Cardiac fibroblast (primary cell): ENCODE measurements around the gene KDSR.

Experiments
- DNase-seq, 2 donors: peaks; one replicate each; pipeline versions ENCODE4 v3.0.0 to v3.0.0-alpha.2; 2010; ENCODE audit warnings: low read depth in 2 of 2
- H3K4me3 ChIP-seq, 2 donors: replicated peaks in 1 of 2; 1 replicate in 1 of 2; 2 replicates in 1 of 2; pipeline ENCODE4 v1.5.1; 2011; ENCODE audit warnings: low read depth in 2 of 2, low read length in 2 of 2, mild to moderate bottlenecking in 2 of 2, moderate library complexity in 1 of 2
- TF ChIP-seq, protein P1 (sequence below): IDR thresholded peaks from one replicate; pipeline ENCODE4 v1.5.1; 2011; ENCODE audit warnings: low read depth, mild to moderate bottlenecking, low read length, inconsistent platforms

KDSR gene

DNA sequence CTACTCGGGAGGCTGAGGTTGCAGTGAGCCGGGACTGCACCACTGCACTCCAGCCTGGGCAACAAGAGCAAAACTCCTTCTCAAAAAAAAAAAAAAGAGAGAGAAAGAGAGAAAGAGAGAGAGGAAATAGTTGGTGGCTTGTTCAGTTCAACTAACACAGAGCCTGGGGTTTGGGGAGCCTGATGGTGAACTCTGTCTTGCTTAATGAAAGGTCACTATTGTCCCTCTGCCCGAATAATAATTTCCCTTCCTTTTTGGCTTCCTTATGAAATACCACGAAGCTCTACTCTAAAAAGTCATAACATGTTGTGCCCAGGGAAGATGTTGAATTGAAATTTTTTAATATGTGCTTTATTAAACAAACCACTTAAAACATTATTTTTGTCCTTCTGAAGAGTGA is 64.8 kb downstream of the KDSR start:
- TF ChIP-seq, protein P1, sequence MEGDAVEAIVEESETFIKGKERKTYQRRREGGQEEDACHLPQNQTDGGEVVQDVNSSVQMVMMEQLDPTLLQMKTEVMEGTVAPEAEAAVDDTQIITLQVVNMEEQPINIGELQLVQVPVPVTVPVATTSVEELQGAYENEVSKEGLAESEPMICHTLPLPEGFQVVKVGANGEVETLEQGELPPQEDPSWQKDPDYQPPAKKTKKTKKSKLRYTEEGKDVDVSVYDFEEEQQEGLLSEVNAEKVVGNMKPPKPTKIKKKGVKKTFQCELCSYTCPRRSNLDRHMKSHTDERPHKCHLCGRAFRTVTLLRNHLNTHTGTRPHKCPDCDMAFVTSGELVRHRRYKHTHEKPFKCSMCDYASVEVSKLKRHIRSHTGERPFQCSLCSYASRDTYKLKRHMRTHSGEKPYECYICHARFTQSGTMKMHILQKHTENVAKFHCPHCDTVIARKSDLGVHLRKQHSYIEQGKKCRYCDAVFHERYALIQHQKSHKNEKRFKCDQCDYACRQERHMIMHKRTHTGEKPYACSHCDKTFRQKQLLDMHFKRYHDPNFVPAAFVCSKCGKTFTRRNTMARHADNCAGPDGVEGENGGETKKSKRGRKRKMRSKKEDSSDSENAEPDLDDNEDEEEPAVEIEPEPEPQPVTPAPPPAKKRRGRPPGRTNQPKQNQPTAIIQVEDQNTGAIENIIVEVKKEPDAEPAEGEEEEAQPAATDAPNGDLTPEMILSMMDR, result no peak
- H3K4me3 ChIP-seq, result no peak overlapping the region
- no peak for DNase-seq

DNA sequence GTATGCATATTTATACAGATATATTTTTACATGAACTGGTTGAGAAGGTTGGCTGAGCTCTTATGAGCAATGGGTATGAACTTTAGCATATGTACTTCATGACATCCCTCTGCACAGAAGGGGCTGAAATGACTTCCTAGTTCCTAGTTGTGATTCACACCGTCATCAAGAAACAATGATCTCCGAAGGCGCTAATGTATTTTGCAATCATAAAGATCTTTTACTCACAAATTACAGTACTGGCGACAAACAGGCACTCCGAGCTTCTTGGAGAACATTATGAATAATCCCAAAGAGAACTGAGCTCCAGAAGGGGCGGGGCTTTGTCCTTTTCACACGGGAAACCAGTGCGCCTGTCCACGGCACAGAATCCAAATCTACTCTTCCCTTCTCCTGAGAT is 65.6 kb downstream of the KDSR start:
- H3K4me3 ChIP-seq, result no peak overlapping the region
- TF ChIP-seq, protein P1, result no peak
- peak in 1 of 2 donors; percentile 45 for DNase-seq

DNA sequence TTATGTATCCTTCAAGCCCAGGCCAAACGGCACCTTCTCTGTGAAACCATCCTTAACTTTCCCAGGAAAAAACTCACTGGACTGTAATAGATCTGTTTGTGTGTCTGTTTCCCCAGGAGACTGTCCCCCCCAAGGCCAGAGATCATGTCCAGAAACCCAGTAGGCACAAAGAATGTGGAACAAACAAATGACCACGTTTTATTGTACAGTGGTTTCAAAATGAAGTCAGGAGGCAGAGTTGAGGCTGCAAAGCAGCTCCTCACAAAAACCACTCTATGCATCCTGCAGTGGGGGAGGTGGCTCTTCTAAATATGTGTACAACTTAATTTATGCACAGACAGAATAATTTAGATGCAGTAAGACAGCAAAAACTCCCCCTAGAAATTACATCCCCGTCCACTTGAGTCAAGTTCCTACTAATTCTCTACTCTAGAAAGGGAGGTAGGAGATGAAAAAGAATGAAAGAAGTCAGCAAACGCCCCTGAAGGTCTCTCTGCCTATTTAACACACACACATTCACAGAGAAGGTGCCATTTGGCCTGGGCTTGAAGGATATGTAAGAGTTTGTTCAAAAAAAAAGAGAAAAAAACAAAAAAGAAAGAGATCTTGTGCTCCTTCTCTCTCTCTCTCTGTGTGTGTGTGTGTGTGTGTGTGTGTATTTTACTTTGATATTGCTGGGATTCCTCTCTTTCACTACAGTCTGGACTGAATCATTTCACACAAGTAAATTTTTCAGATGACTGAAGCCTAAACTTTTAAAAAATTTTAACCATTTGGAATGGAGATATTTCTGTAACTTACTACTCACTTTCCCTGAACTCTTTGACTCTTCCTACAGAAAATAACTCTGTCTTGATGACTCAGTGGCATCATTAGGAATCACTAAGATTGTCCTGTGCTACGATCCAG is 66.9 kb downstream of the KDSR start:
- H3K4me3 ChIP-seq, result no peak overlapping the region
- peak in 1 of 2 donors; percentile 18 for DNase-seq
- TF ChIP-seq, protein P1, result no peak

DNA sequence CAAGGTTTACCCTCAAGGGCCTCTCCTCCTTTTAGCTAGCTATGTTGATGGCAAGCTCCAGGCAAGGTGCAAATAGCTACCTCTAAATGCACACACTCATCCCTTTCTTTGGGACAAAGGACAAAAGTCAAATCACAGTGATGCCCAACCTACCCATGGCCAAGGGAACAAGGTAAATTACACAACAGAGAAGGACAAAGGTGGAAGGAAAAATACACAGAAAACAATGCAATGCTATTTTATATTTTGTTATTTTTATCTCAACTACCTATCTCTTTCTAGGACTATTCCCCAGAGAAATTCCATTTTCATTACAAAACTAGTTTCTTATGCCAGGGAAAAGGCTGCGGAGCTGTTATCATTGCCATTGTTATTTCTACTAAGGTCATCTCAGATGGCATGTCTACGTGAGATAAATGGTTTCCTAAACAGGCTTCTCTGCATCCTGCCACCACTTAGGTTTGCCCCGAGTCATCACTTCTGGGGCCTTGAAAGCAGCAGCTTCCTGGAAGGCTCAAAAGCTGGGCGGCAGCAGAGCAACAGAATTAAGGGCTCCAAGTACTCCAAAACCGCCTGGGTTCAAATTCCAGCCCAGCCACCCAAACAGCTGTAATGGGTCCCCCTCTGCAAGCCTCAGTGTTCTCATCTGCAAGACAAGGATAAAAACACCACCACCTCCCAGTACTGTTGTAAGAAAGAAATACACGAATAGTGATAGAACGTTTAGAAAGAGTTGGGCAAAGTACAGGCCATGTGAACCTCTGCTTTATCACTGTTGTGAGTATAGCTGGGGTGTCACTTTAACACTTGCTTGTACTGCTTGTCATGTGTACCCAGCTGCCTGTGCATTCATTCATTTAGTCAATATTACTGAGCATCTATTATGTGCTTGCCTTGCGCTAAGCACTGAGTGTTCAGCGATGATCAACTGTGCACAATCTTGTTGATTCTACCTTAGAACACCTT is 68.3 kb downstream of the KDSR start:
- TF ChIP-seq, protein P1, result no peak
- no peak for DNase-seq
- H3K4me3 ChIP-seq, result no peak overlapping the region

DNA sequence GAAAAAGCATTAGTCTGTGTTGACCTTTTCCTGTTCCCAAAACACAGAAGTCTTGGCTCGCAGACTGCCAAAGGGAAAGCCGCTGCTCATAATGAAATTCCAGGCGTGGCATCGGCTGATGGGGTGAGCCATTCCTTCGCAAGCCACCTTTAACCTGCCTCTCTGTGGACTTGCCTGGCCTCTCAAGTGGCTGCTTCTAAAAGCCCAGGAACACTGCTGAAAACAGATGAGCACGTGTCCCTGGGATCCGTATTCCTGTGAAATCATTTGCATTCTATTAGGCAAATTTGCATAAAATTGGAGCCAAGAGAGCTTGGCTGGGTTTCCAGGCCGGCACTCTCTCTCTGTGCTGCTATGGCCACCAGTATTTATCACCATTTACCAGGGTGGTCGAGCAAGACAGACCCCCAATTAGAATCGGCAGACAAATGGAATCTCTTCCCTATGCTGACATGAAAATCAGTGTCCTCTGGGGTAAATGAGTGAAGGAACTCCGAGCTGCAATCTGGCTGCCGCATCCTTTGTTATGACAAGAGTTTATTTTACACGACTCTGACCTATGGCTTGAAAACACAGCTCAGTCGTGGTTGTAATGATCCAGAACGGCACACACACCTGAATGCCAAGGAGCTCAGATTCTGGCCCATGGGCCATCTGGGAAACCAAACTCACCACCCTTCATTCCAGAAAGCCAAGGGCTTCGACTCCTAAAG is 69.2 kb downstream of the KDSR start:
- DNase-seq, result no peak
- TF ChIP-seq, protein P1, result no peak
- H3K4me3 ChIP-seq, result no peak overlapping the region

DNA sequence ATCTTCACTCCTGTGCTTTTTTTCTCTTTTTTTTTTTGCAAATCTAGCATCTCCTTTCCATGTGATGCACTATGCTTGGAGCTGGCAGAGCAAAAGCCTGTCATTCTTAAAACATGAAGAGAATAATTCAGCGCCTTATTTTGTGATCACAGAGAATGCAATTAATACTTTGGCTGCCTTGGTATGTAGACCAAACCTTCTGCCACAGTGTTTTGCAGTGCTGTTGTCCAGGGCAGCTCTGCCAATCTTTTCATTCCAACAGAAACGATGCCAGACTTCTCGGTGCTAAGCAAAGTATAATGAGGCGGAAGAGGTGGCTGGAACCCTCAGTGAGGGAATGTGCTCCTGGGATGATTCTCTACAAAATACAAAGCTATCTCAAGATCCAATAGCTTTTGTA is 73.1 kb downstream of the KDSR start:
- H3K4me3 ChIP-seq, result no peak overlapping the region
- TF ChIP-seq, protein P1, result no peak
- no peak for DNase-seq
